ENCODE results near the gene SCN4A.
"Not testable (repeated sequence)": the region's sequence is repeated elsewhere in the genome, so short reads cannot be mapped to it uniquely, and the experiment has no call there.

DNA sequence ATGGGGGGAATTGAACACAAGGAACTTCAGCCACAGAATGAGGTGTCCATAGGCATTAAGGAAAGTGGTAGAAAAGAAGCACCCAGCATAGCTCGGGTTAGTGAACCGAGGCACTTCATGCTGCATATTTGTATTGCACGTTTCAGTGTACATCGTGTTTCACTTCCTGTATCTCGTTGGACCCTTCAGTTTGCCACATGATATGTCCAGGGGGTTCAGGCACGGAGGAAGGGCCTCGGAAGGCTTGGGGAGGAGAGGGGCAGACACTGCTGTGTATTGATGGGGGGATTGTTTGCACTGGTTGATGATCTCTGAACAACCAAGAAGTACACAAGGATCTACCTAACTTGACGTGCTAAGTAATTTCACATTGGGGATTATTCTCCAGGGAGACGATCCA is 50.3 kb downstream of the SCN4A start:
- TF ChIP-seq YY1 (IDR thresholded peaks at IDR 0.05; ENCODE audit: insufficient read depth, insufficient read length); ZNF274 (IDR thresholded peaks at IDR 0.05; ENCODE audit: low read depth, low read length): not testable (repeated sequence)
